Testis (tissue), 2 donors: ENCODE measurements around the gene MRPL50.

Experiments used
- CTCF ChIP-seq, 3 experiments: fragments of 450-650 bp in 2 of 3; fragments of 200-600 bp in 1 of 3; sonication (generic) in 1 of 3; IDR thresholded peaks; one replicate each; pipeline ENCODE4 v1.5.1; 2016 to 2019; ENCODE audit warnings: antibody characterized with exemption in 3 of 3, mild to moderate bottlenecking in 2 of 3, moderate library complexity in 1 of 3
- POLR2A ChIP-seq: fragments of 450-650 bp; IDR thresholded peaks from one replicate; pipeline ENCODE4 v1.6.1; 2017; ENCODE audit warnings: antibody characterized with exemption, mild to moderate bottlenecking, moderate library complexity

- TF ChIP-seq CTCF (IDR thresholded peaks at IDR 0.05) = no peak
- no peak for TF ChIP-seq POLR2A
Measured at GRCh38 chr9:101438523-101438922, 40.1 kb upstream of the MRPL50 start.
